GM21619 (cell line): ENCODE results near the gene ENOSF1.
"Not testable (repeated sequence)": the region's sequence is repeated elsewhere in the genome, so short reads cannot be mapped to it uniquely, and the experiment has no call there.

Source experiments
- ATAC-seq: cut with Tn5 transposase; IDR thresholded peaks from one replicate; pipeline ENCODE4 v1.9.1; 2021; ENCODE audit not compliant: unreplicated experiment

ENOSF1 gene

GRCh38 chr18:712401-713134 is at the start of gene ENOSF1:
Gene ENOSF1 (minus strand): TSS chr18:712630. CDS start chr18:712587, 43 bp downstream.
- ATAC-seq: peak; percentile 81

- ATAC-seq: not testable (repeated sequence)
Observed at GRCh38 chr18:759864-760263, 47.4 kb upstream of the ENOSF1 start.

GRCh38 chr18:755506-755905 is 43.1 kb upstream of the ENOSF1 start:
- no peak for ATAC-seq

- no peak for ATAC-seq
Observed at GRCh38 chr18:754656-755055, 42.2 kb upstream of the ENOSF1 start.

- no peak for ATAC-seq
Observed at GRCh38 chr18:750456-750855, 38.0 kb upstream of the ENOSF1 start.

- no peak for ATAC-seq
Observed at GRCh38 chr18:744832-745597, 32.6 kb upstream of the ENOSF1 start.

GRCh38 chr18:741931-742512 is 29.6 kb upstream of the ENOSF1 start:
- ATAC-seq: peak; percentile 86

- ATAC-seq: no peak
Observed at GRCh38 chr18:732371-732770, 19.9 kb upstream of the ENOSF1 start.

- ATAC-seq: no peak
Observed at GRCh38 chr18:731185-731584, 18.8 kb upstream of the ENOSF1 start.

- no peak for ATAC-seq
Observed at GRCh38 chr18:730692-731091, 18.3 kb upstream of the ENOSF1 start.

GRCh38 chr18:730120-730519 is 17.7 kb upstream of the ENOSF1 start:
- not testable (repeated sequence) for ATAC-seq

GRCh38 chr18:725646-726045 is 13.2 kb upstream of the ENOSF1 start:
- ATAC-seq: no peak

- ATAC-seq: no peak
Observed at GRCh38 chr18:723541-724080, 11.2 kb upstream of the ENOSF1 start.

GRCh38 chr18:717003-717402 is 4.6 kb upstream of the ENOSF1 start:
- ATAC-seq: no peak

GRCh38 chr18:715626-716025 is 3.2 kb upstream of the ENOSF1 start:
- ATAC-seq: no peak

- no peak for ATAC-seq
Observed at GRCh38 chr18:713135-713490, 683 bp upstream of the ENOSF1 start.

GRCh38 chr18:711657-712400 is 601 bp downstream of the ENOSF1 start:
- peak; percentile 66 for ATAC-seq

GRCh38 chr18:711310-711656 is 1.1 kb downstream of the ENOSF1 start:
- no peak for ATAC-seq

GRCh38 chr18:710418-711300 is 1.8 kb downstream of the ENOSF1 start:
- no peak for ATAC-seq

- no peak for ATAC-seq
Observed at GRCh38 chr18:709771-710170, 2.7 kb downstream of the ENOSF1 start.
